Spleen (tissue), 7 donors: Measurements from ENCODE around the gene ENTPD1.

Experiments used
- CTCF ChIP-seq, 11 experiments: fragments of 200-600 bp in 7 of 11; fragments of 450-650 bp in 4 of 11; sonication (generic) in 4 of 11; IDR thresholded peaks in 8 of 11; conservative IDR thresholded peaks in 3 of 11; 1 replicate in 7 of 11; 2 replicates in 4 of 11; pipeline versions ENCODE4 v1.4.0 to v1.8.0; 2016 to 2021; ENCODE audit warnings: antibody characterized with exemption in 11 of 11, inconsistent platforms in 4 of 11, mild to moderate bottlenecking in 1 of 11
- POLR2A ChIP-seq, 3 donors: fragments of 450-650 bp; IDR thresholded peaks; one replicate each; pipeline ENCODE4 v1.5.1; 2017; ENCODE audit warnings: antibody characterized with exemption in 3 of 3, mild to moderate bottlenecking in 1 of 3
- donor health status: DM: no; HTN: no; CAD: no; lungs with moderate emphysema.
- donor health status: DM: no; HTN: no; CAD: no.
- donor health status: DM: no; HTN: no; CAD: no.

GRCh38 chr10:95830044-95830443 lies 74.1 kb downstream of the ENTPD1 start:
- no peak for TF ChIP-seq CTCF (IDR thresholded peaks at IDR 0.05 in 8 of 11, conservative IDR thresholded peaks at IDR 0.05 in 3 of 11)
- TF ChIP-seq POLR2A (IDR thresholded peaks at IDR 0.05): no peak
